Activated B cell treated with CpG ODN at 0.5 μM for 24 hours (primary cell): ENCODE data around the gene OSBPL1A. TPM values are rescaled to one million over a fixed set of nuclear protein-coding genes. Genes with fewer than 3 reads are reported as not detected.

Experiments used
- ATAC-seq: fragments of 200-7000 bp; cut with Tn5 transposase; one replicate; pipeline ENCODE4 v1.10.0; 2021; ENCODE audit warnings: low read depth, mild to moderate bottlenecking, moderate library complexity
- CTCF ChIA-PET: fragments of 350-600 bp; sonication (Branson Sonifier 250); formaldehyde crosslinking; loops from one replicate; lab custom pipeline; 2021; ENCODE audit warnings: antibody characterized with exemption; lab: Charles Lee
- POLR2A ChIA-PET: fragments of 350-600 bp; sonication (Branson Sonifier 250); formaldehyde crosslinking; loops from one replicate; lab custom pipeline; 2021; ENCODE audit warnings: antibody characterized with exemption; lab: Charles Lee
- DNase-seq: peaks from one replicate; pipeline ENCODE4 v3.0.0; 2022
- H3K27ac Mint-ChIP-seq: one replicate; pipeline ENCODE4 v1.8.0; 2020; ENCODE audit warnings: mixed read lengths
- H3K27me3 Mint-ChIP-seq: one replicate; pipeline ENCODE4 v1.8.0; 2021; ENCODE audit warnings: mixed read lengths
- H3K36me3 Mint-ChIP-seq: one replicate; pipeline ENCODE4 v1.8.0; 2021; ENCODE audit warnings: low read depth, mixed read lengths
- H3K4me1 Mint-ChIP-seq: one replicate; pipeline ENCODE4 v1.8.0; 2021; ENCODE audit warnings: mixed read lengths
- H3K4me3 Mint-ChIP-seq: one replicate; pipeline ENCODE4 v1.8.0; 2020; ENCODE audit warnings: mild to moderate bottlenecking, mixed read lengths
- H3K9me3 Mint-ChIP-seq: one replicate; pipeline ENCODE4 v1.8.0; 2020; ENCODE audit warnings: mixed read lengths
- CTCF ChIP-seq: fragments of 200-600 bp; IDR thresholded peaks from one replicate; pipeline ENCODE4 v1.8.0; 2022; ENCODE audit warnings: antibody characterized with exemption, mild to moderate bottlenecking
- intact Hi-C: fragments of 100-400 bp; cut with micrococcal nuclease; formaldehyde crosslinking; loops from one replicate; pipeline ENCODE4 v1.15.1; 2024
- total RNA-seq: library from RNA; stranded (reverse); gene quantifications from 2 replicates; pipeline ENCODE4 v1.2.3, GENCODE V29; 2022

Gene OSBPL1A
- total RNA-seq, 1 donor from 2014 or later, result 0.80 TPM

DNA sequence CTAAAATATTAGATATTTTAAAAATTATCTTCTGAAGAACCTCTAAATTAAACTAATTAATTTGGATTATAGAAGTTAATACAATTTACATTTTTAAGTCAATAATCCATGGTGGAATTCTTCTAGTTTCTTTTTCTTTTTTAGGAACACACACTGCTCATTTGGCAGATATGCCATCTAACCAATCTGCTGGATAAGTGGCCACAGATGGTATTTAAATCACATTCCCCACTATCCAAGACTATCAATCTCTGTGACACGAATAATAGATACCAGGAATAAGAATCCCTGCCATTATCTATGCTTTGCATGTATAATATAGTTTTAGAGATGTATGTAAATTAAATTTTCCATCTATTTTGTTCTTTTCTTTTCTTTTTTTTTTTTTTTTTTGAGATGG is 200.2 kb downstream of the OSBPL1A start:
- DNase-seq, result no peak
- ChIA-PET CTCF (no interaction called here), POLR2A (no interaction called here)
- Mint-ChIP-seq H3K27me3 (peaks cover 4% of the 10 kb centered on the region), H3K4me1 (no peaks in the 10 kb centered on the region), H3K27ac (no peak overlapping the region), H3K36me3 (no peaks in the 10 kb centered on the region), H3K9me3 (no peaks in the 10 kb centered on the region), H3K4me3 (no peak overlapping the region)
- no peak for TF ChIP-seq CTCF
- intact Hi-C loops, result no loop called here
- no peak for ATAC-seq

DNA sequence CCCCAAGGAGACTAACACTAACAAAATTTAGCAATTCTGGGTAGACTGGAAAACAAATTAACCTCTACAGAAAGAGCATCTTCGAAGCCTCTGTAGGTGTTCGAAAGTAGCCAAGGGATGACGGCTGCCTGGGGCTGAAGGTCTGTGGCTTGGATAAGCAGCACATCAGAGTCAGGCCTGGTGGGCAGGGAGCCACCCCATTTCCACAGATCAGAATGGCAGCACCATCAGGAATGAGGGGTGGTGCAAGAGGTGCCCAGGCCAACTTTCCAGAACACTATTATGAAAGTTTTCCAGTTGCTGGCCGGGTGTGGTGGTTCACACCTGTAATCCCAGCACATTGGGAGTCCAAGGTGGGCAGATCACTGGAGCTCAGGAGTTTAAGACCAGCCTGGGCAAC is 200.9 kb downstream of the OSBPL1A start:
- ATAC-seq (no peak), DNase-seq (no peak)
- CTCF ChIA-PET, result no interaction called here
- H3K36me3 Mint-ChIP-seq, result no peaks in the 10 kb centered on the region
- TF ChIP-seq CTCF, result no peak
- intact Hi-C loops, result no loop called here
- POLR2A ChIA-PET, result no interaction called here
- H3K4me1 Mint-ChIP-seq, result no peaks in the 10 kb centered on the region
- no peak overlapping the region for H3K4me3 Mint-ChIP-seq
- peaks cover 4% of the 10 kb centered on the region for H3K27me3 Mint-ChIP-seq
- H3K27ac Mint-ChIP-seq, result no peak overlapping the region
- H3K9me3 Mint-ChIP-seq, result no peaks in the 10 kb centered on the region

DNA sequence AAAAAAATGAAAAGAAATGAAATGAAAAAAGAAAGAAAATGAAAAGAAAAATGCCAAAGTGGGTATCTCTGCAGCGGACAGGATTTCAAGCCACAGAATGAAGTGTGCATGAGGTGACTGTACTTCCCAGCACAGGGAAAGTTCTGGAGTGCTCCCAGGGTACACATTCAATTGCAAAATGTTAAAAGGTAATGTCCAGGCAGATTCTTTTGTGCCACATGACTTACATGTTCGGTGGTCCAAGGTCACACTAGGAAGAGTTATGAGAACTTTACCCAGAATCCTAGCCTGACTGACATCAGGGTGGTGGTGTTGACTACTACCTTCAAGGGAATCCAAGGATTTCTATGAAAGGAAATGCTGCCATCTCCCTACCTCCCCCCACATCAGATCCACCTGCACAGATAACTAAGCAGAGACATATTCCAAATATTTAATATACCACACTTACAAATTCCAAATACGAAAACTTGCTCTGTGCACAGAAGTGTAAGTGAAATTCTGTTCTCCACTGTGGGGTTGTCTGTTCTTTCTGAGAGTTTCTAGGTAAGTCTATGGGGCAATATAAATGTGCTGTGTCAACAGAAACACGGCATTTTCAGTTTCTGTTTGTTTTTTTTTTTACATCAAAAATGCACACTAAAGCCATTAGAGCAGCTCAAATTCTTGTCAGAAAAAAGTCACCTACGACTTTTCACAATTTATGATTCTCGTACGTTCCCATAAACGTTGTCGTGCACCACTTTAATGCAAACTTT is 202.1 kb downstream of the OSBPL1A start:
- no peak overlapping the region for H3K27ac Mint-ChIP-seq
- no peak for TF ChIP-seq CTCF
- POLR2A ChIA-PET, result no interaction called here
- CTCF ChIA-PET, result no interaction called here
- no peak for ATAC-seq
- peaks cover 4% of the 10 kb centered on the region for H3K27me3 Mint-ChIP-seq
- H3K4me1 Mint-ChIP-seq, result no peaks in the 10 kb centered on the region
- intact Hi-C loops, result no loop called here
- no peaks in the 10 kb centered on the region for H3K36me3 Mint-ChIP-seq
- no peaks in the 10 kb centered on the region for H3K9me3 Mint-ChIP-seq
- DNase-seq, result no peak
- no peak overlapping the region for H3K4me3 Mint-ChIP-seq

- H3K36me3 Mint-ChIP-seq, result no peaks in the 10 kb centered on the region
- DNase-seq (no peak), ATAC-seq (no peak)
- POLR2A ChIA-PET, result no interaction called here
- peaks cover 13% of the 10 kb centered on the region for H3K27me3 Mint-ChIP-seq
- no peak overlapping the region for H3K4me3 Mint-ChIP-seq
- TF ChIP-seq CTCF, result no peak
- peaks cover 21% of the 10 kb centered on the region for H3K4me1 Mint-ChIP-seq
- H3K27ac Mint-ChIP-seq, result no peak overlapping the region
- CTCF ChIA-PET, result interaction anchor here (1.8 kb wide), 1 partner anchor 14 kb away, joined by 10 read pairs; no protein-coding TSS in a partner anchor
- H3K9me3 Mint-ChIP-seq, result no peaks in the 10 kb centered on the region
- intact Hi-C loops, result no loop called here
Observed at GRCh38 chr18:24190590-24190989, 207.0 kb downstream of the OSBPL1A start.

- Mint-ChIP-seq H3K4me1 (peaks cover 21% of the 10 kb centered on the region), H3K27ac (no peak overlapping the region), H3K36me3 (no peaks in the 10 kb centered on the region), H3K4me3 (no peak overlapping the region), H3K27me3 (peaks cover 13% of the 10 kb centered on the region), H3K9me3 (no peaks in the 10 kb centered on the region)
- no peak for TF ChIP-seq CTCF
- intact Hi-C loops, result loop anchor here (1.0 kb wide), 1 partner anchor 13 kb away; no protein-coding TSS in a partner anchor
- POLR2A ChIA-PET, result no interaction called here
- CTCF ChIA-PET, result interaction anchor here (3.5 kb wide), 1 partner anchor 13 kb away, joined by 28 read pairs; no protein-coding TSS in a partner anchor
- DNase-seq (no peak), ATAC-seq (no peak)
Observed at GRCh38 chr18:24189664-24190346, 207.8 kb downstream of the OSBPL1A start.
